Neutrophil (primary cell): ENCODE data around the gene RPTOR.

ENCODE experiments used
- H3K27ac ChIP-seq: fragments of 200-600 bp; sonication (generic); 2 replicates; pipeline ENCODE4 v1.5.1; 2016; ENCODE audit warnings: mild to moderate bottlenecking, moderate library complexity
- H3K27me3 ChIP-seq: fragments of 200-600 bp; sonication (generic); 2 replicates; pipeline ENCODE4 v1.6.0; 2016; ENCODE audit warnings: mild to moderate bottlenecking
- H3K36me3 ChIP-seq: fragments of 200-600 bp; sonication (generic); 2 replicates; pipeline ENCODE4 v1.5.1; 2017
- H3K4me1 ChIP-seq, 2 experiments: fragments of 200-600 bp in 1 of 2; sonication (generic) in 1 of 2; 1 replicate in 1 of 2; 2 replicates in 1 of 2; pipeline versions ENCODE4 v1.5.1 to v1.6.1; 2013 to 2016; ENCODE audit warnings: low read depth in 1 of 2, low read length in 1 of 2, mild to moderate bottlenecking in 1 of 2, moderate library complexity in 1 of 2; ENCODE audit not compliant: control insufficient read depth in 1 of 2, insufficient read depth in 1 of 2
- H3K4me3 ChIP-seq, 2 experiments: fragments of 200-600 bp in 1 of 2; sonication (generic) in 1 of 2; 1 replicate in 1 of 2; 2 replicates in 1 of 2; pipeline ENCODE4 v1.5.1; 2013 to 2016; ENCODE audit warnings: low read depth in 1 of 2, low read length in 1 of 2, mild to moderate bottlenecking in 1 of 2, moderate library complexity in 1 of 2
- H3K9me3 ChIP-seq: fragments of 200-600 bp; sonication (generic); 2 replicates; pipeline ENCODE4 v1.5.1; 2016
- CTCF ChIP-seq: fragments of 200-600 bp; sonication (generic); IDR thresholded peaks from 2 replicates; pipeline ENCODE4 v1.5.1; 2016; ENCODE audit warnings: antibody characterized with exemption

RPTOR gene

GRCh38 chr17:80663781-80664206 lies 119.2 kb downstream of the RPTOR start:
- H3K27me3 ChIP-seq: no peaks in the 10 kb centered on the region
- H3K27ac ChIP-seq: no peak overlapping the region
- H3K36me3 ChIP-seq: no peaks in the 10 kb centered on the region
- no peak for TF ChIP-seq CTCF
- no peak overlapping the region for H3K4me3 ChIP-seq
- H3K9me3 ChIP-seq: no peaks in the 10 kb centered on the region
- H3K4me1 ChIP-seq: peaks cover 10 to 13% of the 10 kb centered on the region in 2 experiments

DNA sequence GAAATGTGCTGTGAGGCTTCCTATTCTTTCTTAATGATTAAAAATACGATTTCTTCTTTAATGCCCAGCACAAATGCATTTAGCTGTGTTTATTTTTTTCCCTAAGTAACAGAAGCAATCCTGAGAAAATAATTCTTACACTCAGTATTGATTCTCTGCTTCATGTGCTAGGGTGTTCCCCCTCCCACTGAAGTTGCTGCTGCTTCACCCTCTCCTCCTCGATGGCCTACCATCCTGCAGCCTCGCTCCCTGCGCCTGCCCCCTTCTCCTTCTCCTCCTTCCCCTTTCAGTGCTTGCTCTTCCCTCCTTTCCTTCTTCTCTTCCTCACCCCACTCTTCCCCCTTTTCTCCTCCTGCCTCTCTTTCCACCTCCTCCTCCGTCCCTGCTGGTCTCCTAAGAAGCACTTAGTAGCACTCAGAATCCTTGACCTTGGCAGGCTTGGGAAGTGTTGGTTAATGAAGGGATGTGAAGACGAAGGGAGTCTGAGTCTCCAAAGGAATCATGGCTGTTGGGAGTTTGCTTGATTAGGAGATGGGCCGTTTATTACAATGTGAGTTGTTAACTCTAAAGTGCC lies 119.7 kb downstream of the RPTOR start:
- peaks cover 10 to 13% of the 10 kb centered on the region in 2 experiments for H3K4me1 ChIP-seq
- H3K27ac ChIP-seq: no peak overlapping the region

GRCh38 chr17:80665792-80666191 lies 121.2 kb downstream of the RPTOR start:
- no peak for TF ChIP-seq CTCF
- Histone ChIP-seq H3K36me3 (no peaks in the 10 kb centered on the region), H3K4me3 (no peak overlapping the region), H3K27me3 (no peaks in the 10 kb centered on the region), H3K4me1 (peaks cover 10 to 13% of the 10 kb centered on the region in 2 experiments), H3K9me3 (no peaks in the 10 kb centered on the region), H3K27ac (no peak overlapping the region)

More for the DNA sequence above, 119.7 kb downstream of the RPTOR start:
- Histone ChIP-seq H3K36me3 (no peaks in the 10 kb centered on the region), H3K4me3 (no peak overlapping the region), H3K9me3 (no peaks in the 10 kb centered on the region), H3K27me3 (no peaks in the 10 kb centered on the region)
- TF ChIP-seq CTCF: no peak

DNA sequence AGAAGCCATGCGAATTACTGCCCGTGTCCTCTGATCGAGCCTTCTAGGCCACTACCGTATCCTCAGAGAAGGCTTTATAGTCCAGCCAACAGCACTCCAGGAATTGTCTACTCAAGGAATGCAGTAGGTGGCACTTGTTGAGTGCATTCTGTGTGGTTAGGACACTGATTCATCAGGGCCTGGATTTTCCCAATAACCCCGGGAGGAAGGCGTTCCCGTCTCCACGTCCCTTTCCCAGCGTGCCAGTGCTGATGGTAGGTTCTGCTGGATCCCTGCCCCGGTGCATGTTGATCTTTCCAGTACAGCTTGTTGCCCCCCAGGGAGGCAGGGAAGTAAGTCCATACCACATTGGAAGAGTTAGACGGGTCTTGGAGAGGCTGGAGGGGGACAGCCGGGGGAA lies 122.2 kb downstream of the RPTOR start:
- TF ChIP-seq CTCF: no peak
- H3K4me1 ChIP-seq: peaks cover 10 to 13% of the 10 kb centered on the region in 2 experiments
- H3K27me3 ChIP-seq: no peaks in the 10 kb centered on the region
- H3K9me3 ChIP-seq: no peaks in the 10 kb centered on the region
- H3K27ac ChIP-seq: no peak overlapping the region
- H3K36me3 ChIP-seq: no peaks in the 10 kb centered on the region
- no peak overlapping the region for H3K4me3 ChIP-seq

GRCh38 chr17:80667462-80668277 lies 123.0 kb downstream of the RPTOR start:
- Histone ChIP-seq H3K36me3 (no peaks in the 10 kb centered on the region), H3K9me3 (no peaks in the 10 kb centered on the region), H3K27ac (no peak overlapping the region), H3K27me3 (no peaks in the 10 kb centered on the region), H3K4me3 (no peak overlapping the region), H3K4me1 (peaks cover 10 to 13% of the 10 kb centered on the region in 2 experiments)
- TF ChIP-seq CTCF: no peak
